HEK293T (cell line): Measurements from ENCODE around the gene ENO2.

ENCODE experiments used
- ELF4 ChIP-seq: fragments of 450-650 bp; IDR thresholded peaks from 2 replicates; pipeline ENCODE4 v1.6.1; 2017; ENCODE audit warnings: antibody characterized with exemption
- FOXA1 ChIP-seq: fragments of 450-650 bp; IDR thresholded peaks from 2 replicates; pipeline ENCODE4 v1.6.1; 2016; ENCODE audit warnings: mild to moderate bottlenecking
- FOXK2 ChIP-seq: fragments of 450-650 bp; IDR thresholded peaks from 2 replicates; pipeline ENCODE4 v1.6.1; 2016; ENCODE audit warnings: mild to moderate bottlenecking
- FOXM1 ChIP-seq: fragments of 450-650 bp; IDR thresholded peaks from 2 replicates; pipeline ENCODE4 v1.6.1; 2017; ENCODE audit warnings: mild to moderate bottlenecking, borderline replicate concordance
- SP1 ChIP-seq: fragments of 450-650 bp; IDR thresholded peaks from 2 replicates; pipeline ENCODE4 v1.6.1; 2017
- SUZ12 ChIP-seq: fragments of 450-650 bp; IDR thresholded peaks from 2 replicates; pipeline ENCODE4 v1.6.1; 2016; ENCODE audit warnings: mild to moderate bottlenecking
- TARDBP ChIP-seq: fragments of 450-650 bp; IDR thresholded peaks from 2 replicates; pipeline ENCODE4 v1.6.1; 2016
- TF ChIP-seq, protein P1 (sequence below): fragments of 450-650 bp; IDR thresholded peaks from 2 replicates; pipeline ENCODE4 v1.6.1; 2016

GRCh38 chr12:6866163-6866919 lies 48.0 kb upstream of the ENO2 start:
- no peak for TF ChIP-seq FOXK2
- TF ChIP-seq ELF4, result no peak
- TF ChIP-seq SUZ12, result no peak
- no peak for TF ChIP-seq FOXM1
- TF ChIP-seq SP1, result no peak
- TF ChIP-seq, protein P1, sequence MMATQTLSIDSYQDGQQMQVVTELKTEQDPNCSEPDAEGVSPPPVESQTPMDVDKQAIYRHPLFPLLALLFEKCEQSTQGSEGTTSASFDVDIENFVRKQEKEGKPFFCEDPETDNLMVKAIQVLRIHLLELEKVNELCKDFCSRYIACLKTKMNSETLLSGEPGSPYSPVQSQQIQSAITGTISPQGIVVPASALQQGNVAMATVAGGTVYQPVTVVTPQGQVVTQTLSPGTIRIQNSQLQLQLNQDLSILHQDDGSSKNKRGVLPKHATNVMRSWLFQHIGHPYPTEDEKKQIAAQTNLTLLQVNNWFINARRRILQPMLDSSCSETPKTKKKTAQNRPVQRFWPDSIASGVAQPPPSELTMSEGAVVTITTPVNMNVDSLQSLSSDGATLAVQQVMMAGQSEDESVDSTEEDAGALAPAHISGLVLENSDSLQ, result no peak
- no peak for TF ChIP-seq TARDBP
- TF ChIP-seq FOXA1, result no peak
